Fibroblast of mammary gland (primary cell): ENCODE measurements around the gene PLXND1.
A peak's percentile ranks its signal among the peaks of the same experiment; 100 is the strongest.

Source experiments
- DNase-seq: peaks from one replicate; pipeline ENCODE4 v3.0.0-alpha.2; 2010; ENCODE audit warnings: low read depth
- H3K4me3 ChIP-seq: 2 replicates; pipeline ENCODE4 v1.5.1; 2011; ENCODE audit warnings: low read depth, mild to moderate bottlenecking, low read length, moderate library complexity; ENCODE audit not compliant: control insufficient read depth
- CTCF ChIP-seq: conservative IDR thresholded peaks from 2 replicates; pipeline ENCODE4 v1.5.1; 2011; ENCODE audit warnings: low read depth, low read length, inconsistent platforms; ENCODE audit not compliant: control insufficient read depth, insufficient read depth

PLXND1 gene

GRCh38 chr3:129530821-129531220 lies 75.7 kb downstream of the PLXND1 start:
- DNase-seq = no peak
- TF ChIP-seq CTCF = no peak
- no peak overlapping the region for H3K4me3 ChIP-seq

- H3K4me3 ChIP-seq = no peak overlapping the region
- TF ChIP-seq CTCF = no peak
- peak; percentile 56 for DNase-seq
Observed at GRCh38 chr3:129530251-129530791, 76.2 kb downstream of the PLXND1 start.

DNA sequence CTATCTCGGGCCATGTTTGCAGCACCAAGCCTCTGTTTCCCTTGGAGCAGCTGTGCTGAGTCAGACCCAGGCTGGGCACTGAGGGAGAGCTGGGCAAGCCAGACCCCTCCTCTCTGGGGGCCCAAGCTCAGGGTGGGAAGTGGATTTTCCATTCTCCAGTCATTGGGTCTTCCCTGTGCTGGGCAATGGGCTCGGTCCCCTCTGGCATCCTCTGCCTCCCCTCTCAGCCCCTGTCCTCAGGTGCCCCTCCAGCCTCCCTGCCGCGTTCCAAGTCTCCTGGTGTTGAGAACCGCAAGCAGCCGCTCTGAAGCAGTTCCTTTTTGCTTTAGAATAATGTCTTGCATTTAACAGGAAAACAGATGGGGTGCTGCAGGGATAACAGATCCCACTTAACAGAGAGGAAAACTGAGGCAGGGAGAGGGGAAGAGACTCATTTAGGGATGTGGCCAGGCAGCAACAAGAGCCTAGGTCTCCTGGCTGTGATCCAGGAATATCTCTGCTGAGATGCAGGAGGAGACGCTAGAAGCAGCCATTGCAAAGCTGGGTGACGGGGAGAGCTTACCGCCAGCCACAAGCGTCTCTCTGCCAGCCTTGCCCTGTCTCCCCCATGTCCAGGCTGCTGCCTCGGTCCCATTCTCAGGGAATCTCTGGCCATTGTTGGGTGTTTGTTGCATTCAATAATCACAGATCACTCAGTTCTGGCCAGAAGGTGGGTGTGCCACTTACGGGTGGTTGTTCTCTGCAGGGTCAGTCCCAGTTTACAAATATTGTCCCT lies 76.9 kb downstream of the PLXND1 start:
- H3K4me3 ChIP-seq = no peak overlapping the region
- no peak for TF ChIP-seq CTCF
- no peak for DNase-seq

GRCh38 chr3:129528589-129529100 lies 77.8 kb downstream of the PLXND1 start, which contains the start of gene RHO:
RHO (plus strand) TSS chr3:129528639; CDS start chr3:129528734, 95 bp downstream.
- no peak for TF ChIP-seq CTCF
- no peak within 1 kb of the TSS for H3K4me3 ChIP-seq
- DNase-seq = no peak

GRCh38 chr3:129527262-129527661 lies 79.2 kb downstream of the PLXND1 start:
- H3K4me3 ChIP-seq = no peak overlapping the region
- no peak for DNase-seq
- no peak for TF ChIP-seq CTCF

GRCh38 chr3:129526121-129526900 lies 80.2 kb downstream of the PLXND1 start:
- H3K4me3 ChIP-seq = no peak overlapping the region
- TF ChIP-seq CTCF = no peak
- no peak for DNase-seq
